HG03066 (cell line): ENCODE results near the gene GXYLT1.
"Not testable (repeated sequence)": the region's sequence is repeated elsewhere in the genome, so short reads cannot be mapped to it uniquely, and the experiment has no call there.

Experiments used
- ATAC-seq: cut with Tn5 transposase; IDR thresholded peaks from one replicate; pipeline ENCODE4 v1.9.1; 2021; ENCODE audit warnings: low read depth; ENCODE audit not compliant: unreplicated experiment

GXYLT1 gene

DNA sequence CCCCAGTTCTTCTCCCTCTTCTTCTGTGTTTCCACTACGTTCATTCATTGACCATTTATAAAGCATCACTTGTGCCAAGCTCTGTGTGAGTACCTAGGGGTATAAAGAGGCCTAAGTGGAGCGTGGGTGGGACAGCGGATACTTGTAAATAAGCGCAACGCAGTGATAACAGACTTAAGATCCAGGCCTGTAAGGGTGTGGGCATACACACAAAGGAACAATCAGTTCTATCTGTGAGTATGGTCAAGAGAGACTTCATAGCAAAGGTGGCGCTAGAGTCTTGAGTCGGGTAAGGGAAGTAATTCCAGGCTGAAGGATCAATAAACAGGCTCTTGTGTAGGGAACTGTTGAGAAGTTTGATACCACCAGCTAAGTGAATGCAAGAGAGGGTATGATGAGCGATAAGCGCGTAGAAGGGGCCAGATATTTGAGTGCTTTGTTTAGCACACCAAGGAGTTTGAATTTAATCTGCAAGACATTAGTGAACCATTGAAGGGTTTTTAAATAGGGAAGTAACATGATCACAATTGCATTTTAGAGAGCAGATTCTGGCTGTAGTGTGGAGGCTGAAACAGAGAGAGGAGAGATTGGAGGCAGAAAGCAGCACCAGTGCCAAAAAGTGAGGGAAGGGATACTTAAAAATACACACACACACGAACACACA, 1.0 kb upstream of the GXYLT1 start:
- ATAC-seq: no peak

DNA sequence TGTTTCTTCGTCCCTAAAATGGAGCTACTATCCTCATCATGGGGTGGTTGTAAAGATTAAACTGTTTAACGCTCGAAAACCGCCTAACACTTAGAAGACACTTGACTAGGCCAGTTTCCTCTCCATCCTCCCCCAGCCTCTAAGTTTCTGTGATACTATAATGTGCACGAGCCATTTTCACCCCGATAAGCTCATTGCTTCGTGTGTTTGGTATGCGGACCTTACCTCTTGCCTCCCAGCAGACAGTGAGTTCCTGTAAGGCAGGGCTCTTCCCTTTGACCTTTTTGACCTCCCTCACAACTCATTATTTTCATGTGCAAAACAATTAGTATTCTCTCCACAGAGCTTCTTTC, 499 bp upstream of the GXYLT1 start:
- peak; percentile 0 for ATAC-seq

DNA sequence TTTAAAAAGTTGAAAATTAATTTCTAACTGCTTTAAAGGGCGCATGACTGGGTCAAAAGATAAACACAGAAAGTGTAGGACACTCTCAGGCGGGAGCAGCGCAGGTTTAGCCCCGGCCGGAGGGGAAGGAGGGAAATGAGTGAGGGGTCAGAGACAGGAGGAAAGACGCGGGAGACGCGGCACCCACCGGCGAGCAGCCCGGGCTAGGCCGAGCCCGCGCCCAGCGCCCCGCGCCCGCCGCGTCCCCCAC, 591 bp downstream of the GXYLT1 start:
- ATAC-seq: no peak

DNA sequence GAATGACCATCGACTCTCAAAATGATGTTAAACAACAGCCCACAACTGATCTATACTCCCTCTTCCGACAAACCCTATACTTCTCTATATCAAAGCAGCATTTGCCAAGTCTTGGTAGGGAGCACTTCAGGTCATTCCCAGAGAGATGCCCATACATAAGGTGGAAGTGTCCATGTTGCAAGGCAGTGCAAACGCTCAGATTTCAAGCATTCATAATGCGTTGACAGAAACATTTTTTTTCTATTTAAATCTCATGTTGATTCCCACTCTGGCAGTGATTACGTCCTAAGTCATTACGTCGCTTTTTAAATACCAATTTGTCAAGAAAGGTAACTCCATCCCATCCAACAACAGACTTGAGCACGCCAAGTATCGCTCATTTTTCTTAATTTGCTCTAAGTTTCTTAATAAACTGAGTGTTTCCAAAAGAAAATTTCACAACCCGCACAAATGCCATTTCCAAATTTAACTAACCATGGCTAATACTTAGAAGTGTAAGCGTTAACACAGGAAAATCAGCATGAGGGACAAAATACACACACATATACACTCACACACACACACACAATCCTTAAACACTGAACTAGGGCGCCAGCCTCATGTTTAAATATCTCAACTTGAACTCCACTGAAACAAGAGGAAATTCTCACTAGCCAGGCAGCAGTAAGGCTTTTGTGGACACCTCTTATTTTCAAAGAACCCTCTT, 1.1 kb downstream of the GXYLT1 start:
- ATAC-seq: no peak

DNA sequence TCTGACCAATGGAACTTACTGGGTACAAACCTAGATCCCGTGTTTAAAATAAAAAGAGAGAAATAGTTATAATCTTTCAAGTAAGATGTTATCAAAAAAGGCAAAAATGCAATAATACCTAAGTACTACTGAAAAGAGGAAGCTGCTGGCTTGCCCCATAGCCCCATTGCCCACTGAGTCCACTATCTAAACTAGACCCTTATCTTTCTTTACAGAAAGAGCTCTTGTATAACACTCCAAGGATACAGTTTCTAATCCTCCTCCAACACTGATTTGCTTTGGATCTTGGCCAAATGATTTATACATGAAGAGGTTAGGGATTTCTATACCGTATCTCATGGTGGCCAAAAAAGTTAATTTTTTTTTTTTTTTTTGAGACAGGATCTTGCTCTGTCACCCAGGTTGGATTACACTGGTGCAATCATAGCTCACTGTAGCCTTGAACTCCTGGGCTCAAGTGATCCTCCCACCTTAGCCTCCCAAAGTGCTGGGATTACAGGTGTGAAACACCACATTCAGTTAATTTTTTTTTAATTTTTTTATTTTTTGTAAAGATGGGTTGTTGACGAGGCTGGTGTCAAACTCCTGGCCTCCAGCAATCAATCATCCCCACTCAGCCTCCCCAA, 2.6 kb downstream of the GXYLT1 start:
- ATAC-seq: no peak

DNA sequence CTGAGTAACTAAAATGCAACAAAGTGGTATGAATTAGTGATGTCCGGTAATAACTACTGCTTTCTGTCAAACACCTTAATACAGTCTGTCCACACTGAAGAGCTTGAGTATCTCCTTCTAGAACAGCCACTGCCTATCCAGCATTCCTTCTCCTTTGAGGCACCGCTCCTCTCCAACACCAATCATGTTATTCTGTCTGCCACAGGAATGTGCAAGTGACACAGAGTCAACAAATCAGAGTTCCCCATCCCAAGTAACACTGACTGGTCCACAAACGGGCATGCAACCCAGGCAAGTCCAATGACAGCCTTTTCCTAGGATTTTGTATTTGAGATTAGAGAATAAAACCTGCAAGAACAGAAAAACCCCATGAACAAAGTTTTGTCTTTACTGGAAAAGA, 3.8 kb downstream of the GXYLT1 start:
- ATAC-seq: no peak

DNA sequence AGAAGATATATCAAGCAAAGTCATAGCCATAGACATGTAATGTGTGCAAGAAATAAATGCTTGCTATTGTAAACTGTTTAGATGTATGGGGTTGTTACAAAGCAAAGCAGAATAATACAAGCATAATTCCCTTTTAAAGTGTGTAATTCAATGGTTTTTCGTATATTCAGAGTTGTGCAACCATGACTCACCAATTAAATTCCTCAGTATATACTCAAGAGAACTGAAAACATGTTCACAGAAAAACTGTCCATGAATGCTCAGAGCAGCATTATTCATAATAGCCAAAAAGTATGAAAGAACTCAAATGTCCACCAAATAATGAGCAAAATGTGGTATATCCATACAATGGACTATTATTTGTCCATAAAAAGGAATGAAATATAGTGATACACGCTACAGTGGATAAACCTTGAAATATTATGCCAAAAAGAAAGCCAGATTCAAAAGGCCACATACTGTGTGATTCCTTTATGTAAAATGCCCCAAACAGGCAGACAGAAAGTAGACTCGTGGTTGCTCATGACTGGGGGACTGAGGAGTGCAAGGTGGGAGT, 9.3 kb downstream of the GXYLT1 start:
- ATAC-seq: no peak

DNA sequence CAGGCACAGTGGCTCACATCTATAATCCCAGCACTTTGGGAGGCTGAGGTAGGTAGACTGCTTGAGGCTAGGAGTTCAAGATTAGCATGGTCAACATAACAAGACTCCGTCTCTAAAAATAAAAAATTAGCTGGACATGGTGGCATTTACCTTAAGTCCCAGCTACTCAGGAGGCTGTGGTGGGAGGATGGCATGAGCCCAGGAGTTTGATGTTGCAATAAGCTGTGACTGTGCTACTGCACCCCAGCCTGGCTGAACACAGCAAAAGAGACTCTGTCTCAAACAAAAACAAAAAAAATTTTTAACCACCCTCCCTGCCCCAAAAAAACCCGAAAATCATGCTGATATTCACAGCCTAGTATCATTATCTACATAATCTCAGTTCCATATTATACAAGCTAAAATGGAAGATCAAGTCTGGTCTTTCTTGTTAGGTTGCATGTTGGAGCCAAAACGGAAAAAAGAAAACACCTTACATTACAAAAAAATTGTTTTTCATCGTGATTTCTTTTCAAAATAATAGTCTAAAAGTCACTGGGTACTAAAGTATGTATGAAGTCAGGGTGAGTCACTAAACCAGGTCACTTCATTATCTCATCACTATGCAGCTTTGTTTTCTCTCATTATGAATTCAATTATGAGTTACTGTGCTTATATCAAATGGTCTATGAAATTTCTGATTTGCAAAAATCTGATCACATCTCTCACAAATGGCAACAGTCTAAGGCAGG, 13.8 kb downstream of the GXYLT1 start:
- ATAC-seq: no peak

DNA sequence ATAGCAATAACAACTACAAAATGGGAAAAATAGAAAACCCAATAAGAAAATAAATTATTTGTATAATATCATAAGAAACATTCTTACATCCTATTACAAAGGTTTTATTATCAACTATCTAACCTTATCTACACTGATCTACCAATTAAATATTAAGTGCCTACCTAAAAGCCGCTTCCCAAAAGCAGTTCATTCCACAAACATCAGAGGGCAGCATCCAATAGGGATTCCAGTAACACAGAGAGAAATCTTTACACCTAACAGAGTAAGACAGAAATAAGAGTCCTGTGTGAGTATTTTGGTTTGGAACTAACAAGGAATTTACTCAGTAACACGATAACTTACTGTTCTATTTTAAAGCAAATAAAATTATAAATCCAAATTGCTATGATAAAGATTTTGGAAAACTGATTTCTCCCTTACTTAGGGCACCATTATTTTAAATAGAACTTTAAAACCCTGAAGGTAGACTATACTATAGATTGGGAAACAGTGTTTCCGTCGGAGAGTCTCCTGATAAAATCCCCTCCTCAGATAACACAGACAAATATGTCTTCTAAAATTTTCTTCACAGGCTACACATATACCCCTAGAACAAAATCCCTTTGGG, 15.0 kb downstream of the GXYLT1 start:
- ATAC-seq: no peak

DNA sequence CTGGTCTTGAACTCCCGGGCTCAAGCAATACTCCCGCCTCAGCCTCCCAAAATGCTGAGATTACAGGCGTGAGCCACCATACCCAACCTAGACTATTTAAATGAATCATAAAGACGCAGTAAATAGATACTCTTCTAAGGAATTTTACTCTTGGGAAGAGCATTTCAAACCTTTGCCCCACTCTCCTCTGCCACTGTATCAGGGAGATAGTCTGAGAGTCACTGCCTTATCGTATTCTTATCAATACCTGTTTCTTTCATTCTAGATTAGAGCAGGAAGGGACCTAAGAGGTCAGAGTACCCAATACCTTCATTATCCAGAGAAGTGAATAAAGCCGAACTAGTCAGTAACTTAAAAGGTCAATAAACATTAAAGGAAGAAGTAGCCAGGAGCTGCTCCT, 15.8 kb downstream of the GXYLT1 start:
- ATAC-seq: no peak

DNA sequence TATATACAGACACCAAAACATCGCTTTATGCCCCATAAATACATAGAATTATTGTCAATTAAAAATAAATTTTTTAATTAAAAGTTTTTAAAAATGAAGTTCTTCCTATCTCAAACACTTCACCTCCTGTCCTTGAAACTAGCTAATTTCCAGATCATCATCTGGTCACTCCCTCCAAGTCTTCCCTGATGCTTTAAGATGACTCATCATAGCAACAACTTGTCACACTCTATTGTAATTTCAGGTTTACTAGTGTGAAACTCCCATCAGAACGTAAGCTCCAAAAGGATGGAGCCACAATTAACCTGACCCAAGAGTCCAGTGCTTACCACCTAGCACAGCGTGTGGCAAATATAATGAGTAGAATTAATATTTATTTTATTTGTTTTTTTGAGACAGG, 16.3 kb downstream of the GXYLT1 start:
- no peak for ATAC-seq

DNA sequence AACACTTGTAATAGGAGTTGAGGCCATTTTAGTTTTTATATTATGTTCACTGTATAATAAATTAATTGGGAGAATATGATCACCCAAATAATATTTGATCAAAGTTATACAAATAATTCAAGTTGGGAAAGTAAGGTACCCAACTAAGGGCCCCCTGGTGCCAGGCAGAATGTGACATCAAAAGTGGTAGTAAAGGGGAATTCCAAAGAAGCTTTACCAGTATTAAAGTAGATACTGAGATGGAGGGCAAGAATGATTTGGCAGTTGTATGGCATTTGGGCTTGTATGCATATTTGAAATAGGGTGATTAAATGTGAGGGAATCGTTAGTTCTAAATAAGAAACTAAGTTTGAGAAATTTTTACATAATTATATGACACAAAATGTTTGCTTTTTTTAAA, 17.7 kb downstream of the GXYLT1 start:
- no peak for ATAC-seq

DNA sequence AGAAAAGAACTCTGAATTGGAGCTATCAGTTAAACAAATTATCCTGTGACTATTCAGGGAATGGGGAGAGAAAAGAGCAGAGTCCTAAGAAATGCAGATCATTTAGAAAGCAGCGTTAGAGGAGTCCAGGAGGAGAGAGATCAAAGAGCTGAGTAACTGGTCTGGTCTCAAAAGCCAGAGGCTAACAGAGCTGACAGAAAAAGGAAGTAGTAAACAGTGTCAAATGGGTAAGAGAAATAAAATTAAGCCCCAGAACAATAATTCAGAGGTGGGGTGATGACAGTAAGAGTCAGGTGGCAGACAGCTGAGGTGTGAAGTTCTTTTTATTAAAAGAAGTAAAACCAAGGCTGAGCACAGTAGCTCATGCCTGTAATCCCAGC, 19.3 kb downstream of the GXYLT1 start:
- ATAC-seq: no peak

DNA sequence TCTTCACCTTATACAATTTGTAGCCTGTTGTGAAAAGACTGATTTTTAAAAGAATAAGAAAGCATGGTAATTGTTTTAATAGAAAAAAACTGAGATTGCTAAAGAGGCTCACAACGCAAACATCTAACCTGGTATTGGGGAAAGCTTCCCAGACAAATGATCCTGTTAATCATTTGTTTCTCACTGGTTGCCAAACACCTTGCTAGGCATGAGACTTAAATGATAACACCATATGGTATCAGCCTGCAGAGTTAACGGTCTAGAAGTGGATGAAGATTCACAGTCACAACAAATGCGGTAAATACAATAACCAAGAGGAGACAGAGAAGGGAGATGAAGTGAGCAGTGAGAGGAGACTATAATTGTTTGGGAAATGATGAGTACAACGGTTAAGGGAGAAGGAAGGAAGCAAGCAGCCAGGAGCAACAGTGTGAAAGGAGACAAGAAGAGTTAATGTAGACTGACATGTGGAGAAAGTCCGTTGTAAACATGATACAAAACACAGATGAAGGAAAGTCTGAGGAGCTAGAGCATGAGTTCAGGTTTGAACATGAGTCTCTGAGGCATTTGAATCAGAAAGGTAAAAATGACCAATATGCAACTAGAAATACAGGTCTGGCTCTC, 19.8 kb downstream of the GXYLT1 start:
- no peak for ATAC-seq

DNA sequence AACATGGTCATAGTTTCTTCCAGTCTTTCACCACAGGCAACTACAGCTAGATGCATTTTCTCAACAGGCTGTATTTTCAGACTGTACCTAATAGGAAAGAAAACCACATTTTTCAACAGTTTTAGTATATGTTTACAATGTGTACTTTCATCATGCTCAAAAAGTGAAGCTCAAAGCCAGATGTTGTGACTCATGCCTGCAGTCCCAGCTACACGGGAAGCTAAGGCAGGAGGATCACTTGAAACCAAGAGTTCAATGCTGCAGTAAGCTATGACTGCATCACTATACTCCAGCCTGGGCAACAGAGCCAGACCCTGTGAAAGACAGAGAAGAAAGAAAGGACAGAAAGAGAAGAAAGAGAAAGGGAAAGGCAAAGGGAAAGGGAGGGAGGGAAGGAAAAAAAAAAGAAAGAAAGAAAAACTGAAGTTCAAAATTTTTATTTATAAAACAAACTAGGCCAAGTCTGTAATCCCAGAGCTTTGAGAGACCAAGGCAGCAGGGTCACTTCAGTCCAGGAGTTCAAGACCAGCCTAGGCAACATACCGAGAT, 25.5 kb downstream of the GXYLT1 start:
- no peak for ATAC-seq

DNA sequence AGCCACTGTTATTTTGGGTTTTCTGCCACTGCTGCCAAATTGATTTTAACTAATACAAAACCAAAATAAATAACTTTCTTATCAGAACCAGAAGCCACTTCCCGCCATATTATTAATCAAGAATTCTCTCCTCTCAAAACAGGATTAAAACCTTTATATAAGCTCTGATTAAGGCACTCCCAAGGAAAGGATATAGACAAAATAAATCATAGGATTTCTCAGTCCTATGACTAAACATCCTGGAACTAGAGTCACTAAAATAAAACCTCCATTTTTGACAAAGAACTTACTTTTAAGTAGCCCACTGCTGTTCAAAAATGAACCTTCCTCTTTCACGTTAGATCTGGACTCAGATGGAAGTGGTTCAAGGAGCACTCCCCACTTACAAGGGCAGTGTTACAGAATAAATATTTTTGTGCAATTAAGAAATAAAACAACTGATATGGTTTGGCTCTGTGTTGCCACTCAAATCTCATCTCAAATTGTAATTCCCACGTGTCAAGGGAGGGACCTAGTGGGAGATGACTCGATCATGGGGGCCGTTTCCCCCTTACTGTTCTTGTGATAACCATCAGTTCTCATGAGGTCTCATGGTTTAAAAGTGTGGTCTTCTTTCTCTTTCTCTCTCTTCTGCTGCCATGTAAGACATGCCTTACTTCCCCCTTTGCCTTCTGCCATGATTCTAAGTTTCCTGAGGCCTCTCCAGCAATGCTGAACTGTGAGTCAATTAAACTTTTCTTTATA, 26.4 kb downstream of the GXYLT1 start:
- no peak for ATAC-seq

DNA sequence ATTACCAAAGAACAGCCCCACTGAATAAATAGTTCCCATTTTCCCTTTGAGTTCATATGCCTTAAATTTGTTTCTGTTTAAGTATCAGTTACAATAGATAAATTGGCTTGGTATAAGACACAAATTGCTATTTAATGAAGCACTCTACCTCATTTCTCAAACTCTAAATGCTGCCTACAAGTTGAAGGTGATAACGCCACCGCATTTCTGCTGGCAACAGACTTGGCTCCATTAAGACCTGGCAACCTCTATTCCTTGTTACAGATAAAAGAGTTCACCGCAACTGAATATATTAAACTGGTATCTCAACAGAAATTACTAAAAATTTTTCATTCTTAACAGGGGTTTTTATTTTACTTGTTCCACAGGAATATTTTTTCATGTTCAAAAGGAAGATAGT, 35.6 kb downstream of the GXYLT1 start:
- no peak for ATAC-seq

DNA sequence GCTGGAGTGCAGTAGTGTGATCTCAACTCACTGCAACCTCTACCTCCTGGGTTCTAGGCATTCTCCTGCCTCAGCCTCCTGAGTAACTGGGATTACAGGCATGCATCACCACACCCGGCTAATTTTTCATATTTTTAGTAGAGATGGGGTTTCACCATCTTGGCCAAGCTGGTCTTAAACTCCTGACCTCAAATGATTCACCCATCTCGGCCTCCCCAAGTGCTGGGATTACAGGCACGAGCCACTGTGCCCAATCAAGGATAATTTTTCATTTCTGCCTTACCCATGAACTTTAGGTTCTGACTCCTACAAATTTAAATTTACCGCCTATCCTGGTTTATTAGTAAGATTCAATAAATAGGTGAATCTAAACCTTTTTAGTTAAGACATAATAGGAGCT, 37.9 kb downstream of the GXYLT1 start:
- not testable (repeated sequence) for ATAC-seq

DNA sequence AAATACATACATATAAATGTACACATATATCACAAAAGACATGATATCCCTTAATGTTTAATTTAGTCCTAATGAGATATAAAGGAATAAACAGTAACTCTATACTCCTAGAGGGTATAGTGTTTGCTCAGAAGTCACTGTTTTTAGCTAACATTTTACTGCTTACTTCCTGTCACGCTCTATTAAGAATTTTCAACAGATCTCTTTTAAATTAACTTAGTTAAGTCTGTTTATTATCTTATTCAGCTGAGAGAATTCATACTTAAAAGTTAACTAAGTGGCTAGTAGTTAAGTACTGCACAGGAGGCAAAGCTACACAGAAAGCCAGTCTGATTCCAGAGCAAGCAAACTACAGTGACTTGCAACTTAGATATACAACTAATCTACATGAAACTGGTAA, 39.9 kb downstream of the GXYLT1 start:
- no peak for ATAC-seq

DNA sequence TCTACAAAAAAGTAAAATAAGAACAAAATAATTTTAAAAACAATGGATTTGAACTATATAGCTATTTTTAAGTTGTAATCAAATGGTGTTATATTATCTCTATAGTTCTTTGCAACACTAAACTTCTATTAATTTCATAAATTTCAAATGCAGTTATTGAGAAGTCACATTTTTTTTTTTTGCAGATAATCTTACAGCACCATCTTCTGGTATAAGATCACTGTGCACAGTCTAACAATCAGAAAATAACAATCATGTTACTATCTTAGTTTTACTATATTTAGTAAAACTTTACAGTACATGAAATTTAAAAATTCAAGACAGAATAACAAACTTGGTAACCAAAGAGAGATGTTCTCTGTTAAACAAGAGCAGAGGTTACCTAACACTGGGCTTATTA, 40.6 kb downstream of the GXYLT1 start:
- ATAC-seq: no peak
